Keratinocyte (primary cell): ENCODE results near the gene TMEM45A.

Experiments
- CTCF ChIP-seq, 3 experiments: IDR thresholded peaks in 1 of 3; conservative IDR thresholded peaks in 1 of 3; optimal IDR thresholded peaks in 1 of 3; 2 replicates in 2 of 3; 3 replicates in 1 of 3; pipeline versions ENCODE3 to v1.5.1; 2011; ENCODE audit warnings: low read length in 3 of 3, mild to moderate bottlenecking in 3 of 3, moderate library complexity in 2 of 3, control low read depth in 1 of 3, inconsistent platforms in 1 of 3; ENCODE audit not compliant: insufficient read depth in 2 of 3; ENCODE audit errors: extremely low read depth in 1 of 3
- EZH2 ChIP-seq: IDR thresholded peaks from one replicate; pipeline ENCODE4 v1.6.1; 2012; ENCODE audit warnings: inconsistent platforms, mild to moderate bottlenecking, low read length, moderate library complexity

GRCh38 chr3:100606894-100607512, 114.6 kb downstream of the TMEM45A start:
- TF ChIP-seq CTCF (optimal IDR thresholded peaks at IDR 0.05 in 1 of 3, IDR thresholded peaks at IDR 0.05 in 1 of 3, conservative IDR thresholded peaks at IDR 0.05 in 1 of 3; ENCODE audit: extremely low read depth in 1 of 3, insufficient read depth in 2 of 3, low read length in 3 of 3) (no peak), EZH2 (no peak)
